GM12801 (cell line): ENCODE measurements around the gene ZNF300.

Experiments used
- TF ChIP-seq, protein P1 (sequence below): IDR thresholded peaks from one replicate; pipeline ENCODE4 v1.5.1; 2011; ENCODE audit warnings: control low read depth; ENCODE audit not compliant: insufficient read length; ENCODE audit errors: extremely low read depth

ZNF300 gene

DNA sequence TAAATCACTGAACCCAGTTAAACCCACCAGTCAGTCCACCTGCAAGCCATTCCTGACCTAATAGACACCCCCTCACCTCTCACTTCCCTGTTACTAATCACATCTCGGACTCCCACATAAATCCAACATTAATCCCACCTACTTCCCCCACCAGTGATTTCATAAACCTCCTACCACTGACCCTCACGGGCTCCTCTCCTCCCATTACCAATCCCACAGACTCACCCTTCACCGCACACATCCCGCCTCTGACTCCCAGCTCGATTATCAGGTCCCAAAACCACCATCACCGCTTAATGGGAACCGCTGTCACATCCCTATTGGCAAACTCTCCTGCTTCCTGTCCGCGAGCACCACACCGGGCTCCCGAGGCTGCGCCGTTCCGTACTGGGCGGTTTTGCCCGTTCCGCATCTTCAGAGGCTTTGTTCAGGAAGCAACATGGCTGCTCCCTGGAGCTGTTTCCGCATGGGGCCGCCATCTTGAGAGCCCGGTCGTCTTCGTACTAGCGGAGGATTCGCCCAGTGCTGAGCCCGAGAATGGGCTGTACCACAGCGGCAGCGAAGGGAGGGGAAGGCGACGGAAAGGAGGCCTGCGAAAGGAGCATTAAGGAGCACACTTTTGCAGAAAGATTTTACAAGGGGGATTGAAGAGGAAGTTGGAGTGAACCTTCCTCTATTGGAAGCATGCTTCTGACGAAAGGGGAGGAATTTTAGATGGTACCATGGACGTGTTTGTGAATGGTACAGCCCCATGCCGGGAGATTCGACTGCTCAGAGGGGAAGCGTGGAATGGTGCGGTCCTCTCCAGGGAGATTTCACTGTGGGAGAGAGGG lies at the start of gene ZNF300:
ZNF300 (minus strand) TSS at position 502 of the 833 bp plus-strand sequence. CDS start 1,825 bp downstream, outside the sequence.
- TF ChIP-seq, protein P1, sequence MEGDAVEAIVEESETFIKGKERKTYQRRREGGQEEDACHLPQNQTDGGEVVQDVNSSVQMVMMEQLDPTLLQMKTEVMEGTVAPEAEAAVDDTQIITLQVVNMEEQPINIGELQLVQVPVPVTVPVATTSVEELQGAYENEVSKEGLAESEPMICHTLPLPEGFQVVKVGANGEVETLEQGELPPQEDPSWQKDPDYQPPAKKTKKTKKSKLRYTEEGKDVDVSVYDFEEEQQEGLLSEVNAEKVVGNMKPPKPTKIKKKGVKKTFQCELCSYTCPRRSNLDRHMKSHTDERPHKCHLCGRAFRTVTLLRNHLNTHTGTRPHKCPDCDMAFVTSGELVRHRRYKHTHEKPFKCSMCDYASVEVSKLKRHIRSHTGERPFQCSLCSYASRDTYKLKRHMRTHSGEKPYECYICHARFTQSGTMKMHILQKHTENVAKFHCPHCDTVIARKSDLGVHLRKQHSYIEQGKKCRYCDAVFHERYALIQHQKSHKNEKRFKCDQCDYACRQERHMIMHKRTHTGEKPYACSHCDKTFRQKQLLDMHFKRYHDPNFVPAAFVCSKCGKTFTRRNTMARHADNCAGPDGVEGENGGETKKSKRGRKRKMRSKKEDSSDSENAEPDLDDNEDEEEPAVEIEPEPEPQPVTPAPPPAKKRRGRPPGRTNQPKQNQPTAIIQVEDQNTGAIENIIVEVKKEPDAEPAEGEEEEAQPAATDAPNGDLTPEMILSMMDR, result no peak

DNA sequence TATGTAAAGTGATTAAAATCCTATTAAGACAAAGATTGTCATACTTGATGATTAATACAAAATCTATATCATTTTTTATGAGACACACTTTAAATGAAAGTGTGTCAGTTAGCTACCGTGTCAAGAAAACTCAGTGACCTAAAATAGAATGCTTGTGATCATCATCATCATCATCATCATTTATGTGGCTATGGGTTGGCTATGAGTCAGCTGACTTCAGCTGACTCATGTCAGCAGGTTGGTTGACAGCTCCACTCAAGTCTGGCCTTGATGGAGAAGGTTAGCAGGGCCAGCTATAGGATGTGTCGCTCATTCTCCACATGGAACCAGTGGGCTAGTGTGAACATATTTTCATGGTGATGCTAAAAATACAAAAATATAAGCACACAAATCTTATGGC lies 43.8 kb upstream of the ZNF300 start:
- TF ChIP-seq, protein P1, result no peak

DNA sequence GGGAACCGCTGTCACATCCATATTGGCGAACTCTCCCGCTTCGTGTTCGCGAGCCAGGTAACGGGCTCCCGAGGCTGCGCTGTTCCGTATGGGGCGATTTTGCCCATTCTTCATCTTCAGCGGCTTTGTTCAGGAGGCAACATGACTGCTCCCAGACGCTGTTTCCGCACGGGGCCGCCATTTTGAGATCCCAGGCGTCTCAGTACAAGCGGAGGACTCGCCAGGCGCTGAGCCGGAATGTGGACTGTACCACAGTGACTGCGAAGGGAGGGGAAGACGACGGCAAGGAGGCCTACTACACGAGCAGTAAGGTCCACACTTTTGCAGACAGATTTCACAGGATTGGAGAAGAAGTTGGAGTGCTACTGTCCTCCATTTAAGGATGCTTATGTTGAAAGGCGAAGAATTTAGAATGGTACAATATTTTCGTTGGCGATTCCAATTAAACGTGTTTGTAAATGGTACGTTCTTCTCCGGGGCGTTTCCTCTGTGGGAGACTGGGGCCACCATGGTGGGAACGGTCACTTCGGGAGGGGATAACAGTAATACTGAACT lies 41.6 kb upstream of the ZNF300 start:
- TF ChIP-seq, protein P1, result no peak

DNA sequence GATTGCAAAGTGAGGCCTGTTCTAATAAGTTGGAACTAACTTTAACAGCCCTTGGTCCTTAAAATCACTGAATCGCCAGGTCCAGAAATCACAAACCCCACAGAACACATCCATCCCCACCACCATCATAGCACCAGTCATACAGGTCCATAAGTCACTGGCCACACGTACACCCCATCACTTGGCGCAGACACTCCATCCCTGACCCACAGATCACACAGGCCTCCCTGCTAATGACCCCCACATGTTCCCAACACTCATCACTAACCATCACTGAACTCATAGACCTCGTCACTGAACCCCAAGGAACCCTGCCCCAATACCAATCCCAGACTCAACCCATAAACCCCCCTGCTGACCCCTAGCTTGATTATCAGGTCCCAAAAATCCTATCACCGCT lies 41.2 kb upstream of the ZNF300 start:
- TF ChIP-seq, protein P1, result no peak

DNA sequence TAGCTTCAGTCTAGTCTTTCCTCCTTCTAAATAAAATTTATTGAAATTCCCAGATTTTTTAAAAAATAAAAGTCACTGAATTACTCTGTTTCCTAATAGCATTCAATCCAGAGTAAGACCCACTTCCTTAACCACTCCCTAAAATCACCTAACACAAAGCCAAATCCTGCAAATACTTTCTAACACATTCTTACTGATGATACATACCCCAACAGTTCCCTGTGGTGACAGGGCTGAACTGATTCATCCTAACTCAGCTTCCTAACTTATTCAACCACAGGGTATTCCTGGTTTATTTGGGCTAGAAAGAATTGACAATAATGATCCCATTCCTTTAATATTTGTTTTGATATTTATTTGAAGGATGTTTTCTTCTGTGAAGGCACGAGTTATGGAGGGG lies 40.7 kb upstream of the ZNF300 start:
- TF ChIP-seq, protein P1, result no peak

DNA sequence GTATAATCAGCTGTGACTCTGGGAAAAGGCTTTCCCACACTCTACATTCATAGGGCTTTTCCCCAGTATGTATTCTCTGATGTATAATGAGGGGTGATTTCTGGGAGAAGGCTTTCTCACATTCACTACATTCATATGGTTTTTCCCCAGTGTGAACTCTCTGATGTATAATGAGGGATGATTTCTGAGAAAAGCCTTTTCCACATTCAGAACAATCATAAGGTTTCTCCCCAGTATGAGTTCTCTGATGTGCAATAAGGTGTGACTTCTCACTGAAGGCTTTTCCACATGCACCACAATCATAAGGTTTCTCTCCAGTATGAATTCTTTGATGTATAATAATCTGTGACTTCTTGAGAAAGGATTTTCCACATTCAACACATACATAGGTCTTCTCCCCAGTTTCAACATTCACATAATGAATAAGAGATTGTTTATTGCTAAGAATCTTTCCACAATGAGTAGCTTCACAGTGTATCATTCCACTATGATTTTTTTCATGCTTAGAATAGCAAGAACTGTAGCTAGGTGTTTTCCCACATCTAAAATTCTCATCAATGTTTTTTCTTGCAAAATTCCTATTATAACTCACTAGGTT lies 26.7 kb upstream of the ZNF300 start:
- TF ChIP-seq, protein P1, result no peak

DNA sequence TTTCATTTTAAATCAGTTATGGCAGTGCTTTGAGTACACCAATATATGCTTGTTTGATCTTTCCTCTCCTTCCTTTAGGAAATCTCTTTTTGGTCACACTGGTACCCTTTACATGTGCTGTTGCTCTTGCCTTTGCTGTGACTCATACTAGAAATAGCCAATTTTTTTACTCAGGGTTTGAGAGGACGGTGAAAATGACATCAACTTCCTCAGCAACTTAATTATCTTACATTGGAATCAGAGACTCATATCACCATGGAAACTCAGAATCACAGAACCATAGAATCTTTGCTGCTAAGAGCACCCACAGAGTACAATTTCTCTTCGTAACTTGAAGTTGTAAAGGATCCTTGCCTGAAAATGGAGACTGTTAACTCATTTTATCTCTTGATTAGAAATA lies 13.8 kb upstream of the ZNF300 start:
- TF ChIP-seq, protein P1, result no peak
